Gastroesophageal sphincter (tissue), 4 donors: ENCODE data around the gene TOP2B. TPM values are rescaled to one million over a fixed set of nuclear protein-coding genes. Genes with fewer than 3 reads are reported as not detected.

Experiments
- ATAC-seq: fragments of 150-250 bp; one replicate; pipeline ENCODE4 v1.9.1; 2016; ENCODE audit warnings: mild to moderate bottlenecking, moderate library complexity
- H3K27ac ChIP-seq, 4 donors: fragments of 200-600 bp; sonication (generic) in 3 of 4; 1 replicate in 3 of 4; 2 replicates in 1 of 4; pipeline ENCODE4 v1.5.1; 2016 to 2019
- H3K27me3 ChIP-seq: fragments of 200-600 bp; sonication (generic); one replicate; pipeline ENCODE4 v1.5.1; 2019
- H3K36me3 ChIP-seq, 2 donors: fragments of 200-600 bp; sonication (generic); one replicate each; pipeline ENCODE4 v1.5.1; 2019; ENCODE audit warnings: control low read depth in 1 of 2
- H3K4me1 ChIP-seq, 3 donors: fragments of 200-600 bp; sonication (generic); 1 replicate in 2 of 3; 2 replicates in 1 of 3; pipeline ENCODE4 v1.5.1; 2016 to 2019; ENCODE audit warnings: control low read depth in 2 of 3
- H3K4me3 ChIP-seq, 2 donors: fragments of 200-600 bp; sonication (generic); one replicate each; pipeline ENCODE4 v1.5.1; 2019; ENCODE audit warnings: mild to moderate bottlenecking in 1 of 2, moderate library complexity in 1 of 2
- H3K9me3 ChIP-seq, 3 donors: fragments of 200-600 bp; sonication (generic); one replicate each; pipeline ENCODE4 v1.5.1; 2017 to 2019; ENCODE audit warnings: control low read depth in 2 of 3
- CTCF ChIP-seq, 4 experiments: fragments of 200-600 bp in 2 of 4; fragments of 450-650 bp in 2 of 4; sonication (generic) in 1 of 4; IDR thresholded peaks; one replicate each; pipeline ENCODE4 v1.5.1; 2017 to 2019; ENCODE audit warnings: antibody characterized with exemption in 4 of 4, mild to moderate bottlenecking in 2 of 4, moderate library complexity in 2 of 4
- EP300 ChIP-seq: sonication (generic); formaldehyde crosslinking; IDR thresholded peaks from one replicate; pipeline ENCODE4 v1.6.1; 2017; ENCODE audit warnings: antibody characterized with exemption, mild to moderate bottlenecking
- POLR2A ChIP-seq, 2 donors: fragments of 450-650 bp; IDR thresholded peaks; one replicate each; pipeline ENCODE4 v1.6.1; 2017; ENCODE audit warnings: antibody characterized with exemption in 2 of 2, mild to moderate bottlenecking in 2 of 2, moderate library complexity in 1 of 2
- POLR2AphosphoS5 ChIP-seq: sonication (generic); formaldehyde crosslinking; IDR thresholded peaks from one replicate; pipeline ENCODE4 v1.6.1; 2017; ENCODE audit warnings: antibody characterized with exemption
- WGBS, 2 donors: methylation state at CpG; one replicate each; pipeline ENCODE4 v1.1.5; 2018; ENCODE audit warnings: low coverage in 1 of 2; 5-methylcytosine and 5-hydroxymethylcytosine counted together
- total RNA-seq, 4 donors: library from RNA; depleted of rRNA; stranded (reverse); fragments of >200 nt; gene quantifications; one replicate each; pipeline ENCODE4 v1.1.0, GENCODE V29; 2016

The TOP2B gene
- total RNA-seq, 4 donors from 2014 or later, result 109 to 149 (median 127) TPM

- Histone ChIP-seq H3K36me3 (no peaks in the 10 kb centered on the region), H3K4me1 (peaks cover 2 to 46% (median 16%) of the 10 kb centered on the region in 3 donors), H3K27ac (no peak overlapping the region), H3K27me3 (no peaks in the 10 kb centered on the region), H3K4me3 (no peak overlapping the region), H3K9me3 (no peaks in the 10 kb centered on the region)
- ATAC-seq, result no peak
- TF ChIP-seq CTCF (IDR thresholded peaks at IDR 0.05), result no peak
- no peak for TF ChIP-seq POLR2A (IDR thresholded peaks at IDR 0.05)
- no peak for TF ChIP-seq EP300
- TF ChIP-seq POLR2AphosphoS5, result no peak
- whole genome bisulfite sequencing, 2 donors, result 64 to 81% methylated on average over 5 to 6 of the region's 6 CpGs
These were observed 105.9 kb downstream of the TOP2B start for GRCh38 chr3:25558796-25559195.

- no peaks in the 10 kb centered on the region for H3K9me3 ChIP-seq
- no peak for ATAC-seq
- peaks cover 2 to 46% (median 16%) of the 10 kb centered on the region in 3 donors for H3K4me1 ChIP-seq
- WGBS, 2 donors, result 46 to 51% methylated on average over 3 to 5 of the region's 5 CpGs
- H3K4me3 ChIP-seq, result no peak overlapping the region
- H3K36me3 ChIP-seq, result no peaks in the 10 kb centered on the region
- TF ChIP-seq EP300, result no peak
- no peaks in the 10 kb centered on the region for H3K27me3 ChIP-seq
- H3K27ac ChIP-seq, result peak overlapping the region in 2 of 4 donors; percentile 11 to 17
These were observed 106.6 kb downstream of the TOP2B start for GRCh38 chr3:25558121-25558520.

- TF ChIP-seq POLR2A (IDR thresholded peaks at IDR 0.05), result no peak
- TF ChIP-seq POLR2AphosphoS5, result no peak
- TF ChIP-seq EP300, result no peak
- TF ChIP-seq CTCF (IDR thresholded peaks at IDR 0.05), result no peak
- WGBS, 2 donors, result 42 to 53% methylated on average over 3 of the region's 3 CpGs
- Histone ChIP-seq H3K27ac (peak overlapping the region in 2 of 4 donors; percentile 11 to 17), H3K4me1 (peaks cover 2 to 46% (median 16%) of the 10 kb centered on the region in 3 donors), H3K27me3 (no peaks in the 10 kb centered on the region), H3K36me3 (no peaks in the 10 kb centered on the region), H3K9me3 (no peaks in the 10 kb centered on the region), H3K4me3 (no peak overlapping the region)
- no peak for ATAC-seq
These were observed 107.0 kb downstream of the TOP2B start for GRCh38 chr3:25557694-25558093.

DNA sequence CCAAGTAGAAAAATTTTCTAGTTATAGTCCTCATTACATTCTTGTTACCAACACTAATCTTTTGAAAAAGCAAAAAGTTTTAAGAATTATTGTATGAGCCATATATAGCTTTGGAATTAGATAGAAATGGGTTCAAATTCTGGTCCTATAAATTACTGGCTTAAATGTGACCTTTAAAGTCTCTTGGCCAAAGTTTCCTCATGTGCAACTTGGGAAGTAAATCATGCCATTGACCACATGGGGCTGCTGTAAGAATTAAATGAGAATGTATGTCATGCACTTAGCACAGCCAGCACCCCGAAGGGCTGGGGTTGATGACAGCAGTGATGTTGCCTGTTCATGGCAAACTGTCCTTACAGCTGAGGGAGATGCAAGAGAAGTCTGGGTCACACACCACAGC is 108.3 kb downstream of the TOP2B start:
- TF ChIP-seq POLR2AphosphoS5 (no peak), POLR2A (IDR thresholded peaks at IDR 0.05) (no peak), CTCF (IDR thresholded peaks at IDR 0.05) (no peak), EP300 (no peak)
- ATAC-seq, result no peak
- peak overlapping the region in 2 of 4 donors; percentile 22 to 24 for H3K27ac ChIP-seq
- H3K9me3 ChIP-seq, result no peaks in the 10 kb centered on the region
- H3K4me1 ChIP-seq, result peaks cover 2 to 42% (median 16%) of the 10 kb centered on the region in 3 donors
- no peaks in the 10 kb centered on the region for H3K27me3 ChIP-seq
- WGBS, 2 donors, result 80 to 100% methylated on average over 1 of the region's 1 CpG
- H3K4me3 ChIP-seq, result no peak overlapping the region
- H3K36me3 ChIP-seq, result no peaks in the 10 kb centered on the region

GRCh38 chr3:25555695-25556437 is 108.8 kb downstream of the TOP2B start:
- no peak for ATAC-seq
- H3K4me3 ChIP-seq, result no peak overlapping the region
- peak overlapping the region in 3 of 4 donors; percentile 24 to 34 (median 26) for H3K27ac ChIP-seq
- 50 to 56% methylated on average over 2 of the region's 2 CpGs for WGBS, 2 donors
- no peak for TF ChIP-seq EP300
- no peak for TF ChIP-seq CTCF (IDR thresholded peaks at IDR 0.05)
- no peak for TF ChIP-seq POLR2A (IDR thresholded peaks at IDR 0.05)
- no peak for TF ChIP-seq POLR2AphosphoS5
- H3K27me3 ChIP-seq, result no peaks in the 10 kb centered on the region
- H3K9me3 ChIP-seq, result no peaks in the 10 kb centered on the region
- H3K4me1 ChIP-seq, result peaks cover 2 to 37% (median 16%) of the 10 kb centered on the region in 3 donors
- H3K36me3 ChIP-seq, result no peaks in the 10 kb centered on the region
